ENCODE data around the gene RIPK3.
"Not testable (repeated sequence)": the region's sequence is repeated elsewhere in the genome, so short reads cannot be mapped to it uniquely, and the experiment has no call there.

The RIPK3 gene

DNA sequence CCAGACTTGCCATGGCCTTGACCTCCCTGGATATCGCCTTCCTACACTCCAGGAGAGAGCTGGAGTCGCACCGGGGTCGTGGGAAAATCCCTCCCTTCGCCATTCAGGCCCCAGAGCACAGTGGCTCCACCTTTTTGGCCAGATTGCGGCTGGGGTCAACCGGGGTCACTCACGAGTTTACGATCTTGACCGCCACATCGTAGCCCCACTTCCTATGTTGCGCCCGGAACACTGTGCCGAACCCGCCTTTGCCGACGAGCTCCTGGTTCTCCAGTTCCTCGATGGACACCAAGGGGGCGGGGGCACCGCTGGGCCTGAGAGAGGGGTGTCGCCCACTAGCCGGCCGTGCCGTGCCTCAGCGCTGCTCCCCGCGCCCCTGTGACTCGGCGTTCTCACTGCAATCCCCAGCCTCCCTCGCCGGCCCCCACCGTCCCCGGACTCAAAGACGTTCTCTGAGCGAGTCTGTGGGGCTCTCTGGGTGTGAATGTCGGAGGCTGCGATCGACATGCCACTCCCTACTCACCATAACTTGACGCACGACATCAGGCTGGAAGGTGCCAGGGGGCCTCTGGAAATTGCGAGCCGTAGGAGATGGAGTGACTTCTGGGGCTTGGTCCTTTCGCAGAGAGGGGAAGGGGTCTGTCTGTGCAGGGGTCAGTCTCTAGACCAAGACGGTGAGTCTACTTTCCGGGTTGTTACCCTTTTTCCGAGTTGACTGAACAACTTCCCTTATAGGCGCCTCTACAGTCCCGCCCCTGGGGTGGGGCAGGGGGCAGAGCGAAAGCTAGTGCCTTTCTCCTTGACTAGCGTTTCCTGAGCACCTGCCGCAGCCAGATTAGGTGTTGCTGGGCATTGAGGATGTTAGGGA lies at the start of gene RIPK3:
Gene RIPK3, minus strand, starts transcription at position 708 of the 868 bp plus-strand sequence. Its CDS starts 165 bp downstream, at position 543.
- no peak for DNase-seq

DNA sequence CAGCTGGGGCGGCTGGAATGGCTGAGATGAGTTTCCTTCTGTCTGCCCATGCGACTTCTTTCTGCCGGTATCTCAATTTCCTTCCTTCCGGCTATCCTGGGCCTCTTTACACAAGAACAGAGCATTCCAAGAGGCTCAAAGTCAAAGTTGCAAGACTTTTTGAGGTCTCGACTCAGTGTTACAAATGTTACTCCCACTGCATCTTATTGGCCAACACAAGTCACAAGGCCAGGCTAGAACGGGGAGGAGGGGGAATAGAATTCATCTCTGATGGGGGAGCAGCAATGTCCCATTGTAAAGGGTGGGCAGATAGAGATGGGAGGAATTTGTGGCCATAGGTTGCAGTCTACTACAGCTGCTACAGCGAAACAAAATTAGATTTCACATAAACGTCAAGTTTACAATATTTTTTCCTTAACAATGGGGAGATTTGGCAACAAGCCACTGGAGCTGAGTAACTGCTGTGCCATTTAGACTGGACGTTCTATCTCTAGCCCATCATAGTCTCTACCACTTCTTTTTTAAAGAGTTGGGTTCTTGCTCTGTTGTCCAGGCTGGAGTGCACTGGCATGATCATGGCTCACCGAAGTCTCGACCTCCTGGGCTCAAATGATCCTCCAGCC lies 49.5 kb upstream of the RIPK3 start:
- DNase-seq = no peak

DNA sequence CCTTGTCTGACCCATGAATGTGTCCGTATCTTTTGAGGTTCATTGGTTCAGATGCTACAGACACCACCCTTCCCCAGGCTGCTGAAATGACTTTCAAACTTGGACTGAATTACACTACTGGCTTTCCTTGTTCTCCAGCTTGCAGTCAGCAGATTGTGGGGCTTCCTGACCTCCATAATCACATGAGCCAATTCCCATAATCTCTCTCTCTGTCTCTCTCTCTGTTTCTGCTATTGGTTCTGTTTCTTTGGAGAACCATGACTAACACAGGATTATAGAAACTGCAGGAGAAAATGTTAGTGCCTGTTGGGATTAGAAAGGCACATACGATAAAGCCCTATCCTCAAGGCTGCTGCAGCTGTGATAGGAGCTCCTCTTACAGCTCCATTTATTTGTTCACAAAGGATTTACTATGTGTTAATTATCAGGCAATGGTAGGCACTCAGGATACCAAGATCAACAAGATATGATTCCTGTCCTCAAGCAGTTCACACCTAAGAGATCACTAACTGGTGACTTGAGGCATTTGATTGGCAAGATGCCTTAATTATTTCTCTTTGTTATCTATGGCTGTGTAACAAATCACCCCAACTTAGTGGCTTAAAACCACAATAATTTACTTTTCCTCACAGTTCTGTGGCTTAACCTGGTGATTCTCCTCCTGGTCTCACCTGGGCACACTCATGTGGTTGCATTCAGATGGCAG lies 48.8 kb upstream of the RIPK3 start:
- DNase-seq = no peak

DNA sequence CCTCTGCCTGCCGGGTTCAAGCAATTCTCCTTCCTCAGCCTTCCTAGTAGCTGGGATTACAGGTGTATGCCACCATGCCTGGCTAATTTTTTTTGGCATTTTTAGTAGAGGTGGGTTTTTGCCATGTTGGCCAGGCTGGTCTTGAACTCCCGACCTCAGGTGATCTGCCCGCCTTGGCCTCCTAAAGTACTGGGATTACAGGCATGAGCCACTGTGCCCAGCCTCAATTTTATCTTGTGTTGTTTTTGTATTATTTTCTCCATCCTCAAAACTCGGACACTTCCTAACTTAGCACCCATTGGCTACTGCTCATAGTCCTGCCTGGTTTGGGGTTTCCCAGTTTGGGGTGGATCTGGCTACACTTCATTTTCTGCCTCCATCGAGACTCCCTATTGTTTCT lies 47.8 kb upstream of the RIPK3 start:
- DNase-seq = not testable (repeated sequence)

GRCh38 chr14:24387009-24387345 lies 47.2 kb upstream of the RIPK3 start:
- DNase-seq = no peak

GRCh38 chr14:24385524-24385923 lies 45.7 kb upstream of the RIPK3 start:
- DNase-seq = no peak

- DNase-seq = no peak
Observed at GRCh38 chr14:24384169-24384568, 44.4 kb upstream of the RIPK3 start.

GRCh38 chr14:24382064-24382371 lies 42.2 kb upstream of the RIPK3 start:
- DNase-seq = no peak

GRCh38 chr14:24381363-24382063 lies 41.7 kb upstream of the RIPK3 start:
- DNase-seq = no peak

DNA sequence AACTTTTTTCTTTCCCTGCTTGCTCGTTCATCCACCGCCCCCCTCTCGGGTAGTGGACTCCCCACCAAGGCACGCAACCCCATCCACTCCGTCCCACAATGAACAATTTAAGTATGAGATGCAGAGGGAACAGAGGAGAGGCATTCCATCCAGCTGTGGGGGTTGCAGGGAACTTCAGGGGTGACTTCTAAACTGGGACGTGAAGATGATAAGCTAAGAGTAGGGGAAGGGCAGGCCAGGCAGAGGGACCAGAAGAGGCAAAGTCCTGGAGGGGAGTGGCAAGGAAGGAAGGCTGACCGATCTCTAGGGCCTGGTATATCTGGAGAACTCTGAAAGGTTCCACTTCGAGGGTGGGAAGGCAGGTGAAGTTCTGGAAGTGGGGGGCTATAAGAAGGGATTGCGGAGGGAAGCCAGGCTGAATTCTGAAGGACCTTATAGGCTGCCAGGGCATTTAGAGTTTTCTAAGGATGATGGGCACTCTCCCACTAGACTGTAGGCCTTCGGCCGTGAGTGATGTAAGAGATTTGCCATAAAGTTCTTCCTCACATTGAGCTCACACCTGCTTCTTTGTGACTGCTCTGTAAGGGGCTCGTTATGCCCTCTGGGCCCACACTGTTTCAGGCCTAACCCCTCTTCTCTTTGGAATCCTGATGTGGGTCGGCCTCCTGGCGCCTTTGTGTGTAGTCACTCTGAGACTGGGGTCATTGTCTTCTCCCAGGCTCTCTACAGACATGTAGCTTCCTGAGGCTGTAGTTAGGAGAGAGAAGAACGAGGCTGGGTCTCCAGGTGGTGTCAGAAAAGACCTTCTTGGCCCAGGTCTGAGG lies 40.3 kb upstream of the RIPK3 start:
- DNase-seq = no peak

GRCh38 chr14:24378981-24379906 lies 39.5 kb upstream of the RIPK3 start:
- peak; percentile 24 for DNase-seq

- DNase-seq = no peak
Observed at GRCh38 chr14:24378327-24378726, 38.5 kb upstream of the RIPK3 start.

DNA sequence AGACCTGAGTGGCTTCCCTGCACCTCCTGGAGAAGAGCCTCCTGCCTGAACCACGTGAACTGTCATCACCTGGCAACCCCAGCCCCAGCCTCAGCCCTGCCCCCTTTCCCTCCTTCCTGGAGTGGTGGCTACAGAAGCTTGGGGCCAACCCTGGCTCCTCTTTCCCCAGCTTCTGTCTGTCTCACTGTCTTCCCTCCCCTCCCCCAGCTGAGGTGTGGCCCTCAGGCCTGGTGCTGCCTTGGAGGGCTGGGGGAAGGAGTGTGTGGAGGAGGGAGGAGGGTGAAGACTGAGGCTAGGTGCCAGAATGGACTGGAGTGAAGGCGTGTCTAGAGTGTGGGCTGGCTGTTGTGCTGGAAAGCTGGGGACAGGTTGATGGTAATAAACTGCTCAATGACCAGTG lies 37.9 kb upstream of the RIPK3 start:
- peak; percentile 45 for DNase-seq

- no peak for DNase-seq
Observed at GRCh38 chr14:24377126-24377525, 37.3 kb upstream of the RIPK3 start.

GRCh38 chr14:24376448-24377070 lies 36.8 kb upstream of the RIPK3 start:
- DNase-seq = no peak

DNA sequence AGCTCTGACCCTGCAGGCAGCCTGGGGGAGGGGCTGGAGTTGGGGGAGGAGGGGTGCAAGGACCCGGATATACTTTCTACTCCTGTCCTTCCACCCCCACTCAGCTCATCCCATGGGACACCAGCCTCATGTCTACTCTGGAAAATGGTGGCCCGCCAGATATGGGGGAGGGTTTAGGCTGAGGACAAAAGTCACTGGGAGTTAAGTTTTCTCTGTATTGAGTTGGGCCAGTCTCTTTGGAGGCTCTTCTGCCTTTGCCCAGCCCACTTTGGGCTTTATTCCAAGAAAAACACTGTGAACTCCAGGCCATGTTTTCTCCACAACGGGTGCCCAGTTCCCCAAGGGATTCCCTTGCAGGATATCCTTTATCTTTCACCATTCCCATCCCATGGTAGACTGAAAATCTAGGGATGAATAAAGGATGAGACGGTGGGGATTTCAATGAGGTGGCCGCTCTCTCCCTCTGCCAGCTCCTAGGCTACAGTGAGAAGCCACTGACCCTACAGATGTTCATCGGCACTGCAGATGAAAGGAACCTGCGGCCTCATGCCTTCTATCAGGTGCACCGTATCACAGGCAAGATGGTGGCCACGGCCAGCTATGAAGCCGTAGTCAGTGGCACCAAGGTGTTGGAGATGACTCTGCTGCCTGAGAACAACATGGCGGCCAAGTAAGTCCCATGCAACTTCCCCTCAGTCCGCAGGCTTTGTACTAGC lies 33.1 kb upstream of the RIPK3 start:
- no peak for DNase-seq

DNA sequence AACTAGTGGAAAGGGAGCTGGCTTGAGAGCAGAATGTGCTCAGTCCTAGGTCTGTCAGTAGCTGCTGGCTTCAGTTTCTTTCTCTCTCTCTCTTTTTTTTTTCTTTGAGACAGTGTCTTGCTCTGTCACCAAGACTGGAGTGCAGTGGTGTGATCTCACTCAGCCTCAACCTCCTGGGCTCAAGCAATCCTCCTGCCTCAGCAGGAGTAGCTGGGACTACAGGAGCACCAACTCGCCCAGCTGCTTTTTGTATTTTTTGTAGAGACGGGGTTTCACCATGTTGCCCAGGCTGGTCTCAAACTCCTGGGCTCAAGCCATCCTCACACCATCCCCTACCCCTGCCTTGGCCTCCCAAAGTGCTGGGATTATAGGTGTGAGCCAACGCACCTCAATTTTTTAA lies 31.8 kb upstream of the RIPK3 start:
- not testable (repeated sequence) for DNase-seq

GRCh38 chr14:24370748-24371147 lies 31.0 kb upstream of the RIPK3 start:
- no peak for DNase-seq

DNA sequence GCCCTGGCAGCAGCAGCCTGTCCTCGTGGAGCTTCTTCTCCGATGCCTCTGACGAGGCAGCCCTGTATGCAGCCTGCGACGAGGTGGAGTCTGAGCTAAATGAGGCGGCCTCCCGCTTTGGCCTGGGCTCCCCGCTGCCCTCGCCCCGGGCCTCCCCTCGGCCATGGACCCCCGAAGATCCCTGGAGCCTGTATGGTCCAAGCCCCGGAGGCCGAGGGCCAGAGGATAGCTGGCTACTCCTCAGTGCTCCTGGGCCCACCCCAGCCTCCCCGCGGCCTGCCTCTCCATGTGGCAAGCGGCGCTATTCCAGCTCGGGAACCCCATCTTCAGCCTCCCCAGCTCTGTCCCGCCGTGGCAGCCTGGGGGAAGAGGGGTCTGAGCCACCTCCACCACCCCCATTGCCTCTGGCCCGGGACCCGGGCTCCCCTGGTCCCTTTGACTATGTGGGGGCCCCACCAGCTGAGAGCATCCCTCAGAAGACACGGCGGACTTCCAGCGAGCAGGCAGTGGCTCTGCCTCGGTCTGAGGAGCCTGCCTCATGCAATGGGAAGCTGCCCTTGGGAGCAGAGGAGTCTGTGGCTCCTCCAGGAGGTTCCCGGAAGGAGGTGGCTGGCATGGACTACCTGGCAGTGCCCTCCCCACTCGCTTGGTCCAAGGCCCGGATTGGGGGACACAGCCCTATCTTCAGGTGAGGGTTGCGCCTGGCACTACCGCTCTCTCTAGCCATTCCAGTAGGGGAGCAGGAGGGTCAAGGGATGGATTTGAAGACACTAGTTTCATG lies 30.3 kb upstream of the RIPK3 start:
- DNase-seq = no peak
